Measurements from ENCODE around the gene BTBD17.

The BTBD17 gene

GRCh38 chr17:74386386-74386785 is 24.7 kb upstream of the BTBD17 start:
- DNase-seq = no peak

GRCh38 chr17:74385201-74385600 is 23.5 kb upstream of the BTBD17 start:
- no peak for DNase-seq

- no peak for DNase-seq
Observed at GRCh38 chr17:74383141-74383540, 21.5 kb upstream of the BTBD17 start.

GRCh38 chr17:74380959-74381808 is 19.5 kb upstream of the BTBD17 start:
- DNase-seq = no peak

- DNase-seq = peak in 1 of 2 experiments; percentile 38
Observed at GRCh38 chr17:74380086-74380958, 18.7 kb upstream of the BTBD17 start.

GRCh38 chr17:74379495-74380085 is 17.9 kb upstream of the BTBD17 start:
- DNase-seq = peak; percentile 59 to 91

- peak in 1 of 2 experiments; percentile 70 for DNase-seq
Observed at GRCh38 chr17:74374858-74375257, 13.2 kb upstream of the BTBD17 start.

- peak; percentile 36 to 75 for DNase-seq
Observed at GRCh38 chr17:74373838-74374606, 12.4 kb upstream of the BTBD17 start.

GRCh38 chr17:74372426-74372825 is 10.8 kb upstream of the BTBD17 start:
- no peak for DNase-seq

GRCh38 chr17:74371653-74372147 is 10.0 kb upstream of the BTBD17 start:
- DNase-seq = no peak

GRCh38 chr17:74369665-74370490 is 8.2 kb upstream of the BTBD17 start:
- no peak for DNase-seq

GRCh38 chr17:74369221-74369620 is 7.6 kb upstream of the BTBD17 start:
- peak in 1 of 2 experiments; percentile 33 for DNase-seq

GRCh38 chr17:74368341-74369081 is 6.8 kb upstream of the BTBD17 start:
- DNase-seq = peak in 1 of 2 experiments; percentile 84

GRCh38 chr17:74367206-74367605 is 5.5 kb upstream of the BTBD17 start, which contains the start of gene GPR142:
Gene GPR142 (plus strand): TSS chr17:74367506. CDS start chr17:74369541, 2,035 bp downstream.
- no peak for DNase-seq

- peak in 1 of 2 experiments; percentile 23 for DNase-seq
Observed at GRCh38 chr17:74362810-74363498, 1.3 kb upstream of the BTBD17 start.

GRCh38 chr17:74362069-74362405 is 369 bp upstream of the BTBD17 start:
- DNase-seq = no peak

- no peak for DNase-seq
Observed at GRCh38 chr17:74360899-74361229, 804 bp downstream of the BTBD17 start.

- no peak for DNase-seq
Observed at GRCh38 chr17:74359916-74360315, 1.8 kb downstream of the BTBD17 start.

GRCh38 chr17:74358697-74359096 is 3.0 kb downstream of the BTBD17 start:
- DNase-seq = peak in 1 of 2 experiments; percentile 15

GRCh38 chr17:74357466-74357809 is 4.2 kb downstream of the BTBD17 start:
- no peak for DNase-seq

All from NCI-H526 (cell line).